GM21390 (cell line): ENCODE results near the gene PEX10.
"Not testable (repeated sequence)": the region's sequence is repeated elsewhere in the genome, so short reads cannot be mapped to it uniquely, and the experiment has no call there.

Experiments
- ATAC-seq: cut with Tn5 transposase; IDR thresholded peaks from one replicate; pipeline ENCODE4 v1.9.1; 2021; ENCODE audit not compliant: unreplicated experiment

PEX10 gene

DNA sequence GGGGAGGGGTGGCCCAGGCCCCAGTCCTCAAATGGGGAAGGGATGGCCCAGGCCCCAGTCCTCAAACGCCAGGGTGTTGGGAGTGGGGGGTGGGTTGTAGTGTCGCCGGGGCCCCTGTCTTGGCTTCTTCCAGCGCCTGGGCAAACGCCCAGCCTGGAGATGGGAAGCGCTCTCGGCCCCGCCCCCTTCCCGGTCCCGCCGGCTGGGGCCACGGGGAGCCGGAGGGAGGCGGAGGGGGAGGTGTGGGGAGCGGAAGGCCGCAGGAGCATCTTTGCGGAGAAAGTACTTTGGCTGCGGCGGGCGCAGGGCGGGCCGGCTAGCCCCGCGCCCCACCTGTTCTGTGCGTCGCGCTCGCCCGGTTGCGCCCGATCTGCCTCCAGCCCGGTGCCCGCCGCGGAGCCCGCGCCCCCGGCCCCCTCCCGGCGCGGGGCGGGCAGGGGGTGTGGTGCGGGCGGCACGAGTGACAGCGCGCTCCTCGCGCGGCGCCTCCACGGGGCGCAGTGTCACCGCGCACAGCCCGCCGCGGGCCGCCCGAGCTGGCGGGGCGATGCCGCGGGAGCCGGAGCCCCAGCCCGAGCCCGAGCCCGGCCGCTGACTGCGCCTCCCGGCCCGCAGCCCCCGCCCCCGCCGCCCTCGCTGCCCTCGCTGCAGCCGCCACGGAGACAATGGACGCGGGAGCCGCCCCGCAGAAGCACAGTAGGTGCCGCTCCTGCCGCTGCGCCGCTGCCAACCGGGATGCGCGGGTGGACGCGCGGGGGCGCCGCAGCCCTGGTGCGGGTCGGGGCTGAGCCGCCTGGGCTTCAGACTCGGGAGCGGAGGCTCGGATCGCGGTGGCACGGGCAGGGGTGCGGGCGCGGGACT, 31.1 kb upstream of the PEX10 start:
- no peak for ATAC-seq

DNA sequence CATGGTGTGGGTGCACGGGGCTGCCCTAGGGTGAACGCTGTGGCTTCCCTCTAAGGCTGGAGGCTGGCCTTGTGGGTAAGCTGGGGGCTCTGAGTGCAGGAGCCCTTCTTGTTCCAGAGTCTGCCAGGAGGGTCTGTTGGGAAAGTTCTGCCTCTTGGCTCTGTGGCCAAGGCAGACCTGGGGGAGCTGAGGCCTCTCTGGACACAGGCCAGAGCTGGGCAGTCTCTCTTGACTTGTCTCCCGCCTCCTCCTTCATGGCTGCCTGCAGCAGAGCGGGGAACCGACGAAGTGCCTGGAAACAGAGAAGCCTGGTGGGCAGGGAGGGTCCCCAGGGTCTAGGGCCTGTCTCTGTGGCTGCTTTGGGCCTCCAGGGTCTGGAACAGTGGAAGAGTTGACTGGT, 30.3 kb upstream of the PEX10 start:
- ATAC-seq, result no peak

- ATAC-seq, result no peak
Observed at GRCh38 chr1:2441746-2442145, 29.4 kb upstream of the PEX10 start.

DNA sequence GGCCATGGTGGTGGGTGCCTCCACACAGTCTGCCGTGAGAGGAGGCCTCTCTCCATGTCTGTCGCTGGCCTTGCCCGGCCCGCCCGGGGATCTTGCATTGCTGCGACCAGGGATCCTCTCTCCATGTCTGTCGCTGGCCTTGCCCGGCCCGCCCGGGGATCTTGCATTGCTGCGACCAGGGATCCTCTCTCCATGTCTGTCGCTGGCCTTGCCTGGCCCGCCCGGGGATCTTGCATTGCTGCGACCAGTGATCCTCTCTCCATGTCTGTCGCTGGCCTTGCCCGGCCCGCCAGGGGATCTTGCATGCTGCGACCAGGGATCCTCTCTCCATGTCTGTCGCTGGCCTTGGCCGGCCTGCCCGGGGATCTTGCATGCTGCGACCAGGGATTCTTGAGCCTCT, 28.0 kb upstream of the PEX10 start:
- not testable (repeated sequence) for ATAC-seq

- no peak for ATAC-seq
Observed at GRCh38 chr1:2439369-2439768, 27.0 kb upstream of the PEX10 start.

- ATAC-seq, result no peak
Observed at GRCh38 chr1:2438641-2439040, 26.3 kb upstream of the PEX10 start.

DNA sequence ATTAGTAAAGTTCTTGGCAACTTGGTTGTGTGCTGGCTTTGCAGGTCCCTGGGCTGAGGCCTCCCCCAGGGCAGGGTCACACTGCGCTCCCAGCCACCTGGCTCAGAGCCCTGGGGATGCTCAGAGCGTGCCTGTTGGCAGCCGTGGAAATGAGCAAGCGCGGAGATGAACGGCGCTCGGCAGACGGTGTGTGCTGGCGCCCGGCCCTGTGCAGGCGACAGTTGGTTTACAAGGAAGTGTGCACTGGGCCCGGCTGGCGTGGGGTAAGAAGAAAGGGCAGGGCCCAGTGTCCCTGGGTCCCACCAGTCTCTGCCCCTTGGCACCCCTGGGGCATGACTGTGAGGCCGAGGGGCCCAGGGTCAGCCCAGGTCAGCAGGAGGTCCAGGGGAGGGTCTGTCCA, 25.7 kb upstream of the PEX10 start:
- ATAC-seq, result no peak

DNA sequence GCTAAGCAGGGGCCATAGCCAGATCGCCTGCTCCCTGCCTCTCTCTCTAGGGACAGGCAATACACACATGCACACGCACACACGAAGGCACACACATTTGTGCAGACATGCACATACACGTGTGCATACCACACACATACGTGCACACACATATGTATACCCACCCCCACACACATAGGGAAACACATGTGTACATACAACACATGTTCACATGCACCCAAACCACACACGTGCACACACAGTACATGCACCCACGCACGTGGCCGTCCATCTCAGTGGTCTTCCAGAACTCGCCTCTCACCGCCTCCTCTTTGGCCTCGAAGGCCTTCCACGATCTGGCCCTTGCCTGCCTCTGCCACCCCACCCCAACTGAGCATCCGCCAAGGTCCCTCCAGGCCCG, 25.3 kb upstream of the PEX10 start:
- ATAC-seq, result no peak

GRCh38 chr1:2436876-2437275, 24.5 kb upstream of the PEX10 start:
- no peak for ATAC-seq

DNA sequence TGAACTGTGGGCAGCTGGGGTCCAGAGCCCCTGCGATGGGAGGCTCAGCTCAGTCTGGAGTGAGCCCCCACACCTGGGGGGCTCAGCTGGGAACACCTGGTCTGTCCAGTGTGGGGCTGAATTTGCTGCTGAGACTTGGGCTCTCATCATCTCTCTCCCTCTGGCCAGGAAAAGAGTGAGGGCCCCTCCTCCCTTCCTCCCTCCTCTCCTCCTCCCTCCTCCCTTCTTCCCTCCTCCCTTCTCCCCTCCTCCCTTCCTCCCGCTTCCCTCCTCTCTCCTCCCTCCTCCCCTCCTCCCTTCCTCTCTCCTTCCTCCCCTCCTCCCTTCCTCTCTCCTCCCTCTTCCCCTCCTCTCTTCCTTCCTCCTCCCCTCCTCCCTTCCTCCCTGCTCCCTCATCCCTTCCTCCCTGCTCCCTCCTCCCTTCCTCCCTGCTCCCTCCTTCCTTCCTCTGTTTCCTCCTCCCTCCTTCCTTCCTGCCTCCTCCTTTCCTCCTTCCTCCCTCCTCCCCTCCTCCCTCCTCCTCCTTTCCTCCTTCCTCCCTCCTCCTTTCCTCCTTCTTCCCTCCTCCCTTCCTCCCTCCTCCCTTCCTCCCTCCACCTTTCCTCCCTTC, 23.5 kb upstream of the PEX10 start:
- ATAC-seq, result no peak

- no peak for ATAC-seq
Observed at GRCh38 chr1:2435091-2435490, 22.7 kb upstream of the PEX10 start.

DNA sequence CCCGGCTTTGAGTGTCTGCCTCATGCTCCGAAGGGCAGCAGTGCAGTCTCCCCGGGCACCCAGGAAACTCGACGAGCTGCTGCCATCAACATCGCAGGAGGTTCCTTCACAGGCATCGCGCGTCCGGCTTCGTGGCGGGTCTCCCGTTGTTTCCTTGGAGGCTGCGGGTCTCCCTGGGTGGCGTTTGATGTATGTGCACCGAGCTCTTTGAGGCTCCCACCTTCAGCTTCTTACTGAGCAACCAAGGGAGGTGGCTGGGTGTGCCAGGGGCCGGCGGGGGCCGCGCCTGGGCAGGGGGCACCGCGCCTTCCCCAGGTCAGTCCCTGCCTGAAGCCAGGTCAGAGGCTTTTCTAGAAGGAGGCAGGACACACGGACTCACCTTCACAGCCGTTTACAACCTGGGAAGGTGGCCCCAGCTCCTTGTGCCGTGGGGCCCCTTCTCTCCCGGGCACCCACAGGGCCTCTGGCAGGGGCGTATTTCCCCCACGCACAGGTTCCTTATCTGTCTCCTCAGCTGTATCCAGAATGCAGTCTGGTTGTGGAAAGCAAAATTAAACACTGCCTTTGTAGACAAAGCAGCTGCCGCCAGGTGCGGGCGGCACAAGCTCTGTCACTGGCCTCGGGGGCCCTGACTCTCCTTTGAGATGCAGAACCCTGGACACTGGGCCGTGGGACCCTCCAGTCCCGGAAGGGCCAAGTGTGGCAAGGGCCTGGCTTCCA, 21.7 kb upstream of the PEX10 start:
- ATAC-seq, result no peak

GRCh38 chr1:2433196-2433595, 20.8 kb upstream of the PEX10 start:
- no peak for ATAC-seq

GRCh38 chr1:2432441-2432844, 20.1 kb upstream of the PEX10 start:
- ATAC-seq, result no peak

- ATAC-seq, result no peak
Observed at GRCh38 chr1:2431518-2431917, 19.2 kb upstream of the PEX10 start.

DNA sequence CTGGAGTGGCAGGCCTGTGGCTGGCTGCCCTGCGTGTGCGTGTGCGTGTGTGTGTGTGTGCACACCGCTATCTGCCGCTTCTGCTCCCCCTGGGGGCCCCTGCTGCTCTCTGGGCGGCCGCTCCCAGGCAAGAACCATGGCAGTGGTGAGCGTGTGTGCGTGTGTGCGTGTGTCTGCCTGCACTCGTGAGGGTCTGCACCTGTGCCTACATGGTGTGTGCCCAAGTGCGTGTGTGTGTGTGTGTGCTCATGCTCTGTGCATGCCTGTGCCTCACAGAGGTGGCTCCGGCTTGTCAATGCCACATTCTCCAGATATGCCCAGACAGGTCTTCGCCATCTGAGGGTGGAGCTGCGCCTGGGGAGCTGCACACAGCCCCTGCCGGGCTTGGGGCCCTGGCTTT, 18.7 kb upstream of the PEX10 start:
- ATAC-seq, result no peak

- ATAC-seq, result no peak
Observed at GRCh38 chr1:2430592-2430973, 18.2 kb upstream of the PEX10 start.

DNA sequence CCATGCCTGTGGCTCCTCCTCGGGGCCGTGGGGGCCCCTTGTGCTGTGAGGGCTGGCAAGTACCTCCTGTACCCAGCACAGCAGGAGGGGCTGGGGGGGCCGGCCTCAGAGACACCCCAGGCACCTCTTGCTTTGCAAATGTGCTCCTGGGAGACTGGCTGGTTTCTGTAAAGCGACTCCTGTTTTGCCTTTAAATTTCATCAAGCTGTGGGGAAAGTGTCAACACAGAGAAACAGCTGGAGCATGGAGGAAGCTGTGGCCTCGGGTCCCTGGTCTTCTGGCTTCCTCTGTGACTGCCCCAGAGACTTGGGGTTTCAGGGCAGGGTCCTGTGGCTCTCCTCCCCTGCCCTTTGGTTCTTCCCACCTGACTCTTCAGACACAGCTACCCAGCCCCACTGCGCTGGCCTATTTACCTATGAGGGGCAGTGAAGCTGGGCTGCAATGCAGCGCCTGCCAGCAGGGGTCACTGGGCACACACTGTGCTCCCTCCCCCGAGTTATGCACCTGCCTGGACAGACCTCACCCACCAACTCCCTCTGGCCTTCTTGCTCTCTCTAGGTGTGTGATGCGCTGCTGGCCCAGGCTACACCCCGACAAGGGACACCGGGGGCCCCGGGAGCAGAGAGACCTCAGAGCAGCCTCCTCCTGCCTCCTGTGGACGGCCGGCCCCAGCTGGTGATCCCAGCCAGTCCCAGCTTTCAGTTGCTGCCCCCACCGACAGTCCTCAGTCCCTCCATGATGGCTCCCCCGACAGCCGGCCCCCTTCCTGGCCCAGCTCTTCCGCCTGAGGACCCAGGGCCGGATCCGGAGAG, 17.6 kb upstream of the PEX10 start:
- no peak for ATAC-seq

DNA sequence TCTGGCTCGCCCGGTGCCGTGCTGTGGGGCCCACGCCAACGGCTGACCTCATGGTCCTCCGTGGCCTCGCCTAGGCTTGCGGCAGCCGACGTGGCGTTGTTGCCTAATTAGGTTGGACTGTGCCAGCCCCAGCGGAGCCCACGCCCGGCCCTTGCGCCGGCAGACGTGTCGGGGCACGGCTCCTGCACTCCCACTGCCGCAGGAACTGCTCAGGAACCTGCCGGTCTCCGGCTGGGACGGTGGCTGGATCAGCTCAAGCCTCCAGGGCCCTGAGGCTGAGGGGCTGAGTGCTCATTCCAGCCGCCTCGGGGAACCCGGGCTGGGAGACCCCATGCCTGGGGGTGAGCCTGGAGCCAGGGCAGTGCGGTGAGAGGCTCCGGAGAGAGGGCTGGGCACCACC, 16.1 kb upstream of the PEX10 start:
- ATAC-seq, result no peak

DNA sequence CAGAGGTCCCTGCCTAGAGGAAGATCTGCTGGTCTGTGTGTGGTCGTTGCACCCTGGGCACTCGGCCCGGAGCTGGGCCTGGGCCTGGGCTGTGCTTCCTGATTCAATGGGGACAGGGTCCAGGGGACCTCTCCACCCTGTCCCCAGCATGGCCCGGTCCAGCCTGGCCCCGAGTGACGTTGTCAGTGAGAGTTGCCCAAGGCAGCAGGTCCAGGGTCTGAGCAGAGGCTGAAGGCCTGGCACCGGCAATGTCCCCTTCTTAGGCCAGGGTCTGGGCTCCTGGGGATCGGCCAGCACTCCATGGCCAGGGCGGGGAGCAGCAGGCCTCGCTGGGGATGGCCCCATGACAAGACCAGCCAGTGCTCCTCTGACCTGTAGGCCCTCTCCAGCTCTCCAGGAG, 15.6 kb upstream of the PEX10 start:
- no peak for ATAC-seq

- no peak for ATAC-seq
Observed at GRCh38 chr1:2427051-2427450, 14.7 kb upstream of the PEX10 start.
